ENCODE measurements around the gene ITGB1.

GRCh38 chr10:32931593-32931992 lies 26.4 kb downstream of the ITGB1 start:
- no peak for TF ChIP-seq CTCF (IDR thresholded peaks at IDR 0.05; ENCODE audit: control extremely low read depth in 1 of 3, insufficient read depth in 1 of 3, low read depth in 1 of 3, low read length in 3 of 3)
- no peak for TF ChIP-seq RBBP5 (IDR thresholded peaks at IDR 0.05; ENCODE audit: borderline replicate concordance, low read depth, low read length)
- no peak for TF ChIP-seq POLR2A (IDR thresholded peaks at IDR 0.05; ENCODE audit: control extremely low read depth in 1 of 2, low read depth in 2 of 2, low read length in 2 of 2)
- no peak for TF ChIP-seq EZH2 (IDR thresholded peaks at IDR 0.05; ENCODE audit: low read depth, low read length, severe bottlenecking)
- TF ChIP-seq SP1 (IDR thresholded peaks at IDR 0.05; ENCODE audit: low read depth, low read length) = no peak
- TF ChIP-seq JUN (IDR thresholded peaks at IDR 0.05; ENCODE audit: low read depth, low read length) = no peak
- no peak for TF ChIP-seq ZNF274 (IDR thresholded peaks at IDR 0.05; ENCODE audit: borderline replicate concordance, extremely low read depth, low read length)
- no peak for TF ChIP-seq BRCA1 (IDR thresholded peaks at IDR 0.05; ENCODE audit: low read depth, low read length)
- no peak for TF ChIP-seq RXRA (IDR thresholded peaks at IDR 0.05; ENCODE audit: insufficient read depth, low read depth, low read length)
- TF ChIP-seq, protein P1, sequence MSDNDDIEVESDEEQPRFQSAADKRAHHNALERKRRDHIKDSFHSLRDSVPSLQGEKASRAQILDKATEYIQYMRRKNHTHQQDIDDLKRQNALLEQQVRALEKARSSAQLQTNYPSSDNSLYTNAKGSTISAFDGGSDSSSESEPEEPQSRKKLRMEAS (IDR thresholded peaks at IDR 0.05) = no peak
- no peak for TF ChIP-seq SP2 (IDR thresholded peaks at IDR 0.05; ENCODE audit: low read length)
- TF ChIP-seq SAP30 (IDR thresholded peaks at IDR 0.05; ENCODE audit: insufficient read depth, insufficient replicate concordance, low read length) = no peak

Data from H1 (cell line).